A673 (cell line): ENCODE data around the gene ZNF415. TPM values are rescaled to one million over a fixed set of nuclear protein-coding genes. Genes with fewer than 3 reads are reported as not detected.

Source experiments
- BruUV-seq: library from RNA; stranded (reverse); fragments of 400-500 nt; replicated peaks from 2 replicates; lab custom pipeline; 2021; lab: Mats Ljungman, UMichigan
- CTCF ChIA-PET: fragments of 300-600 bp; sonication (Branson Sonifier 250); formaldehyde crosslinking; loops from one replicate; lab custom pipeline; 2022; ENCODE audit warnings: antibody characterized with exemption; lab: Charles Lee
- POLR2A ChIA-PET: fragments of 300-600 bp; sonication (Branson Sonifier 250); formaldehyde crosslinking; loops from one replicate; lab custom pipeline; 2022; ENCODE audit warnings: antibody characterized with exemption; ENCODE audit not compliant: low non-redundant PET; lab: Charles Lee
- DNase-seq: peaks from one replicate; pipeline ENCODE4 v3.0.0-alpha.2; 2015; ENCODE audit warnings: low spot score
- H3K27ac ChIP-seq: fragments of 200-600 bp; sonication (generic); 2 replicates; pipeline ENCODE4 v1.5.1; 2016; ENCODE audit warnings: mixed run types, low read depth, mild to moderate bottlenecking, mixed read lengths, antibody characterized with exemption, low read length; ENCODE audit not compliant: poor library complexity, severe bottlenecking
- H3K27me3 ChIP-seq: fragments of 200-600 bp; sonication (generic); replicated peaks from 2 replicates; pipeline ENCODE4 v1.6.1; 2017; ENCODE audit warnings: mixed run types, low read depth, mild to moderate bottlenecking, mixed read lengths, antibody characterized with exemption, low read length; ENCODE audit not compliant: insufficient read depth, poor library complexity
- H3K36me3 ChIP-seq: fragments of 200-600 bp; sonication (generic); 2 replicates; pipeline ENCODE4 v1.6.1; 2016; ENCODE audit warnings: mixed run types, mild to moderate bottlenecking, mixed read lengths, antibody characterized with exemption, low read length; ENCODE audit not compliant: insufficient read depth, poor library complexity, severe bottlenecking
- H3K4me1 ChIP-seq: fragments of 200-600 bp; sonication (generic); 2 replicates; pipeline ENCODE4 v1.6.1; 2017; ENCODE audit warnings: mixed run types, mild to moderate bottlenecking, mixed read lengths, antibody characterized with exemption, low read length; ENCODE audit not compliant: insufficient read depth, poor library complexity, severe bottlenecking
- H3K4me3 ChIP-seq: fragments of 200-600 bp; sonication (generic); 2 replicates; pipeline ENCODE4 v1.5.1; 2016; ENCODE audit warnings: low read depth, mixed run types, mild to moderate bottlenecking, mixed read lengths, low read length; ENCODE audit not compliant: poor library complexity, severe bottlenecking
- H3K9me3 ChIP-seq: fragments of 200-600 bp; sonication (generic); 2 replicates; pipeline ENCODE4 v1.6.1; 2016; ENCODE audit warnings: mixed run types, low read depth, mild to moderate bottlenecking, mixed read lengths, antibody characterized with exemption, low read length; ENCODE audit not compliant: poor library complexity, severe bottlenecking
- CTCF ChIP-seq: fragments of 300-800, 200-600 bp; sonication (generic); conservative IDR thresholded peaks from 2 replicates; pipeline ENCODE4 v1.5.1; 2017; ENCODE audit warnings: low read depth, mild to moderate bottlenecking, antibody characterized with exemption, low read length, moderate library complexity, mixed read lengths
- EZH2 ChIP-seq: fragments of 200-600 bp; sonication (generic); IDR thresholded peaks from 2 replicates; pipeline ENCODE4 v1.6.1; 2017; ENCODE audit warnings: borderline replicate concordance, low read depth, mild to moderate bottlenecking, mixed read lengths, antibody characterized with exemption, low read length; ENCODE audit not compliant: poor library complexity, severe bottlenecking
- intact Hi-C: fragments of 100-400 bp; cut with micrococcal nuclease; formaldehyde crosslinking; loops from one replicate; pipeline ENCODE4 v1.10.0; 2022; ENCODE audit not compliant: unreplicated experiment
- total RNA-seq: library from RNA; stranded (reverse); gene quantifications from 2 replicates; pipeline ENCODE4 v1.2.3, GENCODE V29; 2021

ZNF415 gene
- total RNA-seq, 1 experiment from 2014 or later = 1.7 TPM

GRCh38 chr19:53094754-53095575 is 37.7 kb downstream of the ZNF415 start:
- CTCF ChIA-PET = no interaction called here
- TF ChIP-seq CTCF (no peak), EZH2 (no peak)
- DNase-seq = no peak

GRCh38 chr19:53092723-53093122 is 40.0 kb downstream of the ZNF415 start:
- H3K36me3 ChIP-seq = peaks cover 17% of the 10 kb centered on the region
- no peak for TF ChIP-seq EZH2
- TF ChIP-seq CTCF = no peak
- H3K9me3 ChIP-seq = no peaks in the 10 kb centered on the region
- intact Hi-C loops = no loop called here
- no peak overlapping the region for H3K4me3 ChIP-seq
- CTCF ChIA-PET = no interaction called here
- POLR2A ChIA-PET = no interaction called here
- no TSS peak for BruUV-seq
- H3K27ac ChIP-seq = no peak overlapping the region
- no peaks in the 10 kb centered on the region for H3K27me3 ChIP-seq
- no peaks in the 10 kb centered on the region for H3K4me1 ChIP-seq
- DNase-seq = no peak

More at GRCh38 chr19:53094754-53095575, 37.7 kb downstream of the ZNF415 start:
- intact Hi-C loops = no loop called here
- POLR2A ChIA-PET = no interaction called here
- BruUV-seq = no TSS peak
- H3K4me3 ChIP-seq = no peak overlapping the region
- H3K36me3 ChIP-seq = peaks cover 20% of the 10 kb centered on the region
- H3K9me3 ChIP-seq = no peaks in the 10 kb centered on the region
- H3K4me1 ChIP-seq = no peaks in the 10 kb centered on the region
- no peaks in the 10 kb centered on the region for H3K27me3 ChIP-seq
- H3K27ac ChIP-seq = no peak overlapping the region

- Histone ChIP-seq H3K4me1 (no peaks in the 10 kb centered on the region), H3K36me3 (peaks cover 16% of the 10 kb centered on the region), H3K27ac (no peak overlapping the region), H3K9me3 (no peaks in the 10 kb centered on the region), H3K4me3 (no peak overlapping the region), H3K27me3 (no peaks in the 10 kb centered on the region)
- no peak for DNase-seq
- intact Hi-C loops = no loop called here
- ChIA-PET POLR2A (no interaction called here), CTCF (no interaction called here)
- TF ChIP-seq CTCF = no peak
- no peak for TF ChIP-seq EZH2
- no TSS peak for BruUV-seq
These were observed 41.1 kb downstream of the ZNF415 start for GRCh38 chr19:53091413-53092254.
